Aorta (tissue), 5 donors: ENCODE results near the gene NRARP. TPM values are rescaled to one million over a fixed set of nuclear protein-coding genes. Genes with fewer than 3 reads are reported as not detected.
"Not testable (repeated sequence)": the region's sequence is repeated elsewhere in the genome, so short reads cannot be mapped to it uniquely, and the experiment has no call there.

Experiments used
- ATAC-seq: fragments of 200-7000 bp; cut with Tn5 transposase; one replicate; pipeline ENCODE4 v1.9.1; 2022; ENCODE audit warnings: moderate library complexity; ENCODE audit not compliant: low FRiP score
- DNase-seq, 2 donors: peaks; one replicate each; pipeline ENCODE4 v3.0.0-alpha.2; 2020
- H3K27ac ChIP-seq, 2 donors: one replicate each; pipeline ENCODE4 v1.5.1; 2013; ENCODE audit warnings: low read length in 2 of 2, mild to moderate bottlenecking in 2 of 2, moderate library complexity in 2 of 2, control low read depth in 1 of 2, inconsistent platforms in 1 of 2, low read depth in 1 of 2
- H3K27me3 ChIP-seq, 2 donors: one replicate each; pipeline ENCODE4 v1.6.1; 2013; ENCODE audit warnings: control low read depth in 1 of 2, low read length in 1 of 2, mild to moderate bottlenecking in 1 of 2, moderate library complexity in 1 of 2; ENCODE audit not compliant: insufficient read depth in 2 of 2, control insufficient read depth in 1 of 2
- H3K36me3 ChIP-seq, 2 donors: one replicate each; pipeline ENCODE4 v1.6.1; 2013; ENCODE audit warnings: control low read depth in 1 of 2, low read length in 1 of 2, mild to moderate bottlenecking in 1 of 2; ENCODE audit not compliant: insufficient read depth in 2 of 2, control insufficient read depth in 1 of 2
- H3K4me1 ChIP-seq, 2 donors: one replicate each; pipeline ENCODE4 v1.6.1; 2013; ENCODE audit warnings: low read length in 2 of 2, control low read depth in 1 of 2, mild to moderate bottlenecking in 1 of 2, moderate library complexity in 1 of 2; ENCODE audit not compliant: insufficient read depth in 2 of 2, control insufficient read depth in 1 of 2
- H3K4me3 ChIP-seq, 2 donors: one replicate each; pipeline ENCODE4 v1.5.1; 2013; ENCODE audit warnings: low read length in 2 of 2, control low read depth in 1 of 2, mild to moderate bottlenecking in 1 of 2
- H3K9me3 ChIP-seq: one replicate; pipeline ENCODE4 v1.6.1; 2013; ENCODE audit warnings: mild to moderate bottlenecking, low read length; ENCODE audit not compliant: control insufficient read depth
- WGBS, 2 donors: extraction: QIAGEN DNeasy Blood & Tissue Kit; methylation state at CpG; one replicate each; pipeline ENCODE4 v1.1.7; 2013; 5-methylcytosine and 5-hydroxymethylcytosine counted together
- intact Hi-C, 2 donors: fragments of 100-400 bp; cut with DNase I; formaldehyde crosslinking; loops; one replicate each; pipeline versions ENCODE4 v1.14.2 to v1.15.0; 2022
- polyA plus RNA-seq, 2 donors: library from polyadenylated mRNA; stranded (reverse); fragments of 200-250 nt; gene quantifications; one replicate each; pipeline ENCODE4 v1.2.3, GENCODE V29; 2013
- total RNA-seq, 2 donors: library from RNA; stranded (reverse); fragmentation: NEBNext Ultra II Directional; extraction: Animal tissue kit (Norgen Biotek cat#: 25700); gene quantifications; one replicate each; pipeline ENCODE4 v1.2.1, GENCODE V29; 2021
- donor health status: healthy with polysubstance abuse.
- donor health status: Bipolar disorder and iron deficiency.
- donor health status: DM: no; HTN: no; CAD: no.
- donor health status: DM: no; HTN: no; CAD: no.
- donor health status: DM: yes; HTN: yes; CAD: no.

The NRARP gene
- total and polyA plus RNA-seq, 4 donors: 0.50 to 26.6 (median 7.1) TPM

- WGBS, 2 donors: 51 to 63% methylated on average over 7 of the region's 7 CpGs
These were observed 37.2 kb upstream of the NRARP start for GRCh38 chr9:137339045-137339907.

GRCh38 chr9:137336735-137337134 lies 34.7 kb upstream of the NRARP start:
- Histone ChIP-seq H3K27me3 (no peaks in the 10 kb centered on the region), H3K9me3 (no peaks in the 10 kb centered on the region), H3K27ac (no peak overlapping the region), H3K4me3 (no peak overlapping the region), H3K4me1 (no peaks in the 10 kb centered on the region), H3K36me3 (no peaks in the 10 kb centered on the region)
- DNase-seq: no peak
- WGBS, 2 donors: 94 to 99% methylated on average over 2 of the region's 2 CpGs
- intact Hi-C loops: no loop called here
- no peak for ATAC-seq

More at GRCh38 chr9:137339045-137339907, 37.2 kb upstream of the NRARP start:
- DNase-seq (no peak), ATAC-seq (no peak)
- H3K27ac ChIP-seq: no peak overlapping the region
- H3K27me3 ChIP-seq: no peaks in the 10 kb centered on the region
- intact Hi-C loops: no loop called here
- peaks cover 0 to 3% of the 10 kb centered on the region in 2 donors for H3K36me3 ChIP-seq
- no peaks in the 10 kb centered on the region for H3K4me1 ChIP-seq
- no peaks in the 10 kb centered on the region for H3K9me3 ChIP-seq
- H3K4me3 ChIP-seq: no peak overlapping the region

- Histone ChIP-seq H3K4me1 (no peaks in the 10 kb centered on the region), H3K27me3 (no peaks in the 10 kb centered on the region), H3K36me3 (no peaks in the 10 kb centered on the region), H3K4me3 (no peak overlapping the region), H3K9me3 (no peaks in the 10 kb centered on the region), H3K27ac (no peak overlapping the region)
- ATAC-seq (no peak), DNase-seq (no peak)
- intact Hi-C loops: no loop called here
- 68 to 74% methylated on average over 21 of the region's 21 CpGs for WGBS, 2 donors
These were observed 31.1 kb upstream of the NRARP start for GRCh38 chr9:137333016-137333671.

GRCh38 chr9:137331929-137332328 lies 29.9 kb upstream of the NRARP start:
- H3K36me3 ChIP-seq: no peaks in the 10 kb centered on the region
- H3K27ac ChIP-seq: no peak overlapping the region
- H3K9me3 ChIP-seq: no peaks in the 10 kb centered on the region
- no peaks in the 10 kb centered on the region for H3K27me3 ChIP-seq
- ATAC-seq: no peak
- no peaks in the 10 kb centered on the region for H3K4me1 ChIP-seq
- WGBS, 2 donors: 94 to 95% methylated on average over 9 of the region's 9 CpGs
- intact Hi-C loops: no loop called here
- no peak overlapping the region for H3K4me3 ChIP-seq
- DNase-seq: no peak

- H3K9me3 ChIP-seq: no peaks in the 10 kb centered on the region
These were observed 28.6 kb upstream of the NRARP start for GRCh38 chr9:137330689-137331088.

GRCh38 chr9:137329590-137329989 lies 27.5 kb upstream of the NRARP start:
- H3K4me1 ChIP-seq, intact Hi-C loops, ATAC-seq, H3K27me3 ChIP-seq, H3K27ac ChIP-seq, H3K4me3 ChIP-seq, H3K36me3 ChIP-seq, DNase-seq, H3K9me3 ChIP-seq: not testable (repeated sequence)
- 58 to 67% methylated on average over 8 to 24 of the region's 26 CpGs for WGBS, 2 donors

More at GRCh38 chr9:137330689-137331088, 28.6 kb upstream of the NRARP start:
- no peaks in the 10 kb centered on the region for H3K4me1 ChIP-seq
- DNase-seq (no peak), ATAC-seq (no peak)
- H3K4me3 ChIP-seq: no peak overlapping the region
- intact Hi-C loops: no loop called here
- no peaks in the 10 kb centered on the region for H3K36me3 ChIP-seq
- no peak overlapping the region for H3K27ac ChIP-seq
- no peaks in the 10 kb centered on the region for H3K27me3 ChIP-seq
- WGBS, 2 donors: 84 to 85% methylated on average over 6 of the region's 6 CpGs

- H3K27ac ChIP-seq, H3K36me3 ChIP-seq, intact Hi-C loops, H3K27me3 ChIP-seq, DNase-seq, ATAC-seq, H3K9me3 ChIP-seq, H3K4me3 ChIP-seq, H3K4me1 ChIP-seq: not testable (repeated sequence)
- 81 to 85% methylated on average over 8 of the region's 8 CpGs for WGBS, 2 donors
These were observed 25.8 kb upstream of the NRARP start for GRCh38 chr9:137327641-137328550.

GRCh38 chr9:137326445-137327065 lies 24.5 kb upstream of the NRARP start:
- no peaks in the 10 kb centered on the region for H3K4me1 ChIP-seq
- no peak for DNase-seq
- no peak for ATAC-seq
- H3K36me3 ChIP-seq: no peaks in the 10 kb centered on the region
- WGBS, 2 donors: 91 to 92% methylated on average over 19 of the region's 19 CpGs
- no peaks in the 10 kb centered on the region for H3K27me3 ChIP-seq
- H3K9me3 ChIP-seq: no peaks in the 10 kb centered on the region
- H3K4me3 ChIP-seq: no peak overlapping the region
- no peak overlapping the region for H3K27ac ChIP-seq
- intact Hi-C loops: no loop called here
